ENCODE measurements around the gene NDUFB2. TPM values are rescaled to one million over a fixed set of nuclear protein-coding genes. Genes with fewer than 3 reads are reported as not detected.
"Not testable (repeated sequence)": the region's sequence is repeated elsewhere in the genome, so short reads cannot be mapped to it uniquely, and the experiment has no call there.

NDUFB2 gene
- total RNA-seq, 1 experiment from 2014 or later, result 538 TPM

- Histone ChIP-seq H3K36me3 (no peaks in the 10 kb centered on the region), H3K27me3 (replicated peaks) (no peaks in the 10 kb centered on the region), H3K27ac (no peak overlapping the region), H3K4me1 (replicated peaks) (peaks cover 14% of the 10 kb centered on the region), H3K9me3 (replicated peaks) (no peaks in the 10 kb centered on the region), H3K4me3 (no peak overlapping the region)
- no peak for DNase-seq (ENCODE audit: low read depth in 1 of 2, low spot score in 2 of 2)
Observed at GRCh38 chr7:140676306-140676705, 20.2 kb upstream of the NDUFB2 start.

GRCh38 chr7:140676956-140677355 is 19.6 kb upstream of the NDUFB2 start:
- H3K9me3 ChIP-seq (replicated peaks); DNase-seq (ENCODE audit: low read depth in 1 of 2, low spot score in 2 of 2); H3K27ac ChIP-seq; H3K36me3 ChIP-seq; H3K27me3 ChIP-seq (replicated peaks); H3K4me3 ChIP-seq: not testable (repeated sequence)
- H3K4me1 ChIP-seq (replicated peaks), result peaks cover 14% of the 10 kb centered on the region

GRCh38 chr7:140677496-140677895 is 19.0 kb upstream of the NDUFB2 start:
- Histone ChIP-seq H3K27ac (no peak overlapping the region), H3K9me3 (replicated peaks) (no peaks in the 10 kb centered on the region), H3K4me1 (replicated peaks) (peaks cover 10% of the 10 kb centered on the region), H3K27me3 (replicated peaks) (no peaks in the 10 kb centered on the region), H3K4me3 (no peak overlapping the region), H3K36me3 (no peaks in the 10 kb centered on the region)
- DNase-seq (ENCODE audit: low read depth in 1 of 2, low spot score in 2 of 2), result no peak

GRCh38 chr7:140678081-140678815 is 18.3 kb upstream of the NDUFB2 start:
- H3K27me3 ChIP-seq (replicated peaks), result no peaks in the 10 kb centered on the region
- no peak for DNase-seq (ENCODE audit: low read depth in 1 of 2, low spot score in 2 of 2)
- no peaks in the 10 kb centered on the region for H3K36me3 ChIP-seq
- H3K4me1 ChIP-seq (replicated peaks), result peaks cover 6% of the 10 kb centered on the region
- no peak overlapping the region for H3K4me3 ChIP-seq
- no peaks in the 10 kb centered on the region for H3K9me3 ChIP-seq (replicated peaks)
- no peak overlapping the region for H3K27ac ChIP-seq

GRCh38 chr7:140678816-140679130 is 17.7 kb upstream of the NDUFB2 start:
- no peak for DNase-seq (ENCODE audit: low read depth in 1 of 2, low spot score in 2 of 2)
- no peak overlapping the region for H3K4me3 ChIP-seq
- H3K27me3 ChIP-seq (replicated peaks), result no peaks in the 10 kb centered on the region
- H3K4me1 ChIP-seq (replicated peaks), result peaks cover under 1% of the 10 kb centered on the region
- H3K27ac ChIP-seq, result no peak overlapping the region
- no peaks in the 10 kb centered on the region for H3K36me3 ChIP-seq
- H3K9me3 ChIP-seq (replicated peaks), result no peaks in the 10 kb centered on the region

GRCh38 chr7:140679186-140679585 is 17.3 kb upstream of the NDUFB2 start:
- no peaks in the 10 kb centered on the region for H3K36me3 ChIP-seq
- H3K4me1 ChIP-seq (replicated peaks), result no peaks in the 10 kb centered on the region

GRCh38 chr7:140680886-140681285 is 15.6 kb upstream of the NDUFB2 start:
- H3K27ac ChIP-seq, result no peak overlapping the region
- H3K36me3 ChIP-seq, result no peaks in the 10 kb centered on the region
- no peak overlapping the region for H3K4me3 ChIP-seq
- no peaks in the 10 kb centered on the region for H3K27me3 ChIP-seq (replicated peaks)
- no peaks in the 10 kb centered on the region for H3K9me3 ChIP-seq (replicated peaks)
- DNase-seq (ENCODE audit: low read depth in 1 of 2, low spot score in 2 of 2), result no peak
- no peaks in the 10 kb centered on the region for H3K4me1 ChIP-seq (replicated peaks)

More at GRCh38 chr7:140679186-140679585, 17.3 kb upstream of the NDUFB2 start:
- Histone ChIP-seq H3K27me3 (replicated peaks) (no peaks in the 10 kb centered on the region), H3K4me3 (no peak overlapping the region), H3K27ac (no peak overlapping the region), H3K9me3 (replicated peaks) (no peaks in the 10 kb centered on the region)
- no peak for DNase-seq (ENCODE audit: low read depth in 1 of 2, low spot score in 2 of 2)

- no peak overlapping the region for H3K4me3 ChIP-seq
- no peaks in the 10 kb centered on the region for H3K27me3 ChIP-seq (replicated peaks)
- H3K9me3 ChIP-seq (replicated peaks), result no peaks in the 10 kb centered on the region
- H3K27ac ChIP-seq, result no peak overlapping the region
- H3K36me3 ChIP-seq, result no peaks in the 10 kb centered on the region
- no peaks in the 10 kb centered on the region for H3K4me1 ChIP-seq (replicated peaks)
- DNase-seq (ENCODE audit: low read depth in 1 of 2, low spot score in 2 of 2), result no peak
Observed at GRCh38 chr7:140681766-140682165, 14.7 kb upstream of the NDUFB2 start.

GRCh38 chr7:140683657-140684056 is 12.9 kb upstream of the NDUFB2 start:
- no peak for DNase-seq (ENCODE audit: low read depth in 1 of 2, low spot score in 2 of 2)

GRCh38 chr7:140684066-140684950 is 12.2 kb upstream of the NDUFB2 start:
- H3K4me3 ChIP-seq, result no peak overlapping the region
- H3K27me3 ChIP-seq (replicated peaks), result no peaks in the 10 kb centered on the region
- no peaks in the 10 kb centered on the region for H3K36me3 ChIP-seq
- no peak overlapping the region for H3K27ac ChIP-seq
- DNase-seq (ENCODE audit: low read depth in 1 of 2, low spot score in 2 of 2), result no peak
- H3K9me3 ChIP-seq (replicated peaks), result no peaks in the 10 kb centered on the region
- no peaks in the 10 kb centered on the region for H3K4me1 ChIP-seq (replicated peaks)

More at GRCh38 chr7:140683657-140684056, 12.9 kb upstream of the NDUFB2 start:
- Histone ChIP-seq H3K27ac (no peak overlapping the region), H3K4me1 (replicated peaks) (no peaks in the 10 kb centered on the region), H3K4me3 (no peak overlapping the region), H3K27me3 (replicated peaks) (no peaks in the 10 kb centered on the region), H3K9me3 (replicated peaks) (no peaks in the 10 kb centered on the region), H3K36me3 (no peaks in the 10 kb centered on the region)

- Histone ChIP-seq H3K27ac (no peak overlapping the region), H3K9me3 (replicated peaks) (no peaks in the 10 kb centered on the region), H3K36me3 (no peaks in the 10 kb centered on the region), H3K4me1 (replicated peaks) (no peaks in the 10 kb centered on the region), H3K4me3 (no peak overlapping the region), H3K27me3 (replicated peaks) (no peaks in the 10 kb centered on the region)
- no peak for DNase-seq (ENCODE audit: low read depth in 1 of 2, low spot score in 2 of 2)
Observed at GRCh38 chr7:140685407-140686087, 11.0 kb upstream of the NDUFB2 start.

- DNase-seq (ENCODE audit: low read depth in 1 of 2, low spot score in 2 of 2), result no peak
- Histone ChIP-seq H3K27ac (no peak overlapping the region), H3K4me1 (replicated peaks) (no peaks in the 10 kb centered on the region), H3K27me3 (replicated peaks) (no peaks in the 10 kb centered on the region), H3K36me3 (no peaks in the 10 kb centered on the region), H3K4me3 (no peak overlapping the region), H3K9me3 (replicated peaks) (no peaks in the 10 kb centered on the region)
Observed at GRCh38 chr7:140686921-140687320, 9.6 kb upstream of the NDUFB2 start.

- DNase-seq (ENCODE audit: low read depth in 1 of 2, low spot score in 2 of 2), result no peak
- Histone ChIP-seq H3K4me3 (no peak overlapping the region), H3K36me3 (no peaks in the 10 kb centered on the region), H3K27ac (no peak overlapping the region), H3K9me3 (replicated peaks) (no peaks in the 10 kb centered on the region), H3K4me1 (replicated peaks) (no peaks in the 10 kb centered on the region), H3K27me3 (replicated peaks) (no peaks in the 10 kb centered on the region)
Observed at GRCh38 chr7:140688341-140688740, 8.2 kb upstream of the NDUFB2 start.

Measured in SJSA1 (cell line).